Measurements from ENCODE around the gene EPS15.

EPS15 gene

GRCh38 chr1:51555866-51556619, 37.0 kb upstream of the EPS15 start:
- TF ChIP-seq CTCF (IDR thresholded peaks at IDR 0.05) = no peak
- DNase-seq (ENCODE audit: low spot score) = no peak
- Histone ChIP-seq H3K27ac (no peak overlapping the region), H3K4me3 (no peak overlapping the region)

DNA sequence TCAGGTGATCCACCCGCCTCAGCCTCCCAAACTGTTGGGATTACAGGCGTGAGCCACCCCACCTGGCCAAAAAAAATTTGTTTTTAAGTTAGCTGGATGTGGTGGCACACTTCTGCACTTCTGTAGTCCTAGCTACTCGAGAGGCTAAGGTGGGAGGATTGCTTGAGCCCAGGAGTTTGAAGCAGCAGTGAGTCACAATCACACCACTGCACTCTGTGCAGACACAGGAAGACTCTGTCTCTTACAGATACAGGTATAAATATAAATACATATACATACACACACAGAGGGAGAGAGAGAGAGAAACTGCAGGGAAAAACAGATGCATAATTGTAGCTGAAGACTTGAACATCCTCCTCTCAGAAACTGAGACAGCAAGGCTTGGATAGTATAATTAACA, 34.8 kb upstream of the EPS15 start:
- Histone ChIP-seq H3K4me3 (no peak overlapping the region), H3K27ac (no peak overlapping the region)
- no peak for DNase-seq (ENCODE audit: low spot score)
- TF ChIP-seq CTCF (IDR thresholded peaks at IDR 0.05) = no peak

DNA sequence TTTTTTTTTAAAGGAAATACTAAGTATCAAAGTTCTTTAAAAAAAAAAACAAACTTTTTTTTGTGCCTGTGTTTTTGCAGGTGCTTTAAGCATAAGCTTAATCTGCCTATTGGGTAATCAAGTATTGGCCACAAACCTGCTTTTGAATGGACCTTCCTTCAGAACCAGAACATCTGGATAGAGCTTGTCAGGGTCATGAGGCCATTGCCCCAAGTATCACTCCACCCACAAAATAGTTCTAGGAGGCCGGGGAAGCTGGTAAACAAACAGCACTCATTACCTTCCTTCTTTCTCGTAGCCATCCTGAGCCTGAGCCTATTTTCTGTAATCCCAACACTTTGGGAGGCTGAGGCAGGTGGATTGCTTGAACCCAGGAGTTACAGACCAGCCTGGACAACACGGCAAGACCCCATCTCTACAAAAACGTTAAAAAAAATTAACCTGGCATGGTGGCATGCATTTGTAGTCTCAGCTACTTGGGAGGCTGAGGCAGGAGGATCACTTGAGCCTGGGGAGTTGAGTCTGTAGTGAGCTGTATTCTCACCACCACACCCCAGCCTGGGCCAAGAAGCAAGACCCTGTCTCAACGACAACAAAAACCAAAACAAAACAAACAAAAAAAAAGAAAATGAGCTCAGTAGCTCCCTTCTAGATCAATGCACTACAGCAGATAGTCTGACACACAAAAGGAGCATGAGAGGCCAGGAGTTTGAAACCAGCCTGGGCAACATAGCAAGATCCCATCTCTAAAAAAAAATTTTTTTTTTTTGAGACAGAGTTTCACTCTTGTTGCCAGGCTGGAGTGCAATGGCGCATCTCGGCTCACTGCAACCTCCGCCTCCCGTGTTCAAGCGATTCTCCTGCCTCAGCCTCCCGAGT, 34.1 kb upstream of the EPS15 start:
- TF ChIP-seq CTCF (IDR thresholded peaks at IDR 0.05) = no peak
- Histone ChIP-seq H3K4me3 (no peak overlapping the region), H3K27ac (no peak overlapping the region)
- DNase-seq (ENCODE audit: low spot score) = no peak

DNA sequence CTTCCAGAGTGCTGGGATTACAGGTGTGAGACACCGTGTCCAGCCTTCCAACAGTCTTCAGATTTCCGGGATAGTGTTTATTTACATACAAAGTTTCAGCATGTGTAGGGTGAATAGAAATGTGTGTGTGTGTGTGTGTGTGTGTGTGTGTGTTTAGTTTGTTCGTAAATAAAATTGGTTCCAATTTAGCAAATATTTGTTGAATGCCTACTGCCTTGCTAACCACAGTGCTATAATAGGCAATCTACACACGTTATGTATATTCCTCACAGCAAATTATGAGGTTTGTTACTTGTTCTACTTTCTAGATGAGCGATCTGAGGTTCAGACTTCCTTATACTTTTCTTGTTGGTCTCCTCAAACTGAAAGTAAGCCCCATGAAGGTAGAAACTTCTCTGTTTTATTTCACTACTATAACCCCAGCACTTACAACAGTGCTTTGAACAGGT, 32.8 kb upstream of the EPS15 start:
- no peak overlapping the region for H3K27ac ChIP-seq
- no peak overlapping the region for H3K4me3 ChIP-seq
- DNase-seq (ENCODE audit: low spot score) = no peak
- TF ChIP-seq CTCF (IDR thresholded peaks at IDR 0.05) = no peak

- DNase-seq (ENCODE audit: low spot score) = no peak
- H3K27ac ChIP-seq = peak overlapping the region in 1 of 2 donors; percentile 50
- TF ChIP-seq CTCF (IDR thresholded peaks at IDR 0.05) = no peak
- H3K4me3 ChIP-seq = no peak overlapping the region
Observed at GRCh38 chr1:51551081-51551480, 32.0 kb upstream of the EPS15 start.

- DNase-seq (ENCODE audit: low spot score) = no peak
- TF ChIP-seq CTCF (IDR thresholded peaks at IDR 0.05) = no peak
- no peak overlapping the region for H3K4me3 ChIP-seq
- H3K27ac ChIP-seq = peak overlapping the region in 1 of 2 donors; percentile 62
Observed at GRCh38 chr1:51549901-51550300, 30.8 kb upstream of the EPS15 start.

Measured in coronary artery (tissue), 2 donors.